B cell (primary cell): ENCODE results near the gene SHB. TPM values are rescaled to one million over a fixed set of nuclear protein-coding genes. Genes with fewer than 3 reads are reported as not detected.

Experiments
- ATAC-seq: fragments of 200-7000 bp; cut with Tn5 transposase; one replicate; pipeline ENCODE4 v1.10.0; 2021; ENCODE audit warnings: low read depth, mild to moderate bottlenecking, moderate number of reproducible peaks, moderate library complexity
- CTCF ChIA-PET: fragments of 350-600 bp; sonication (Branson Sonifier 250); formaldehyde crosslinking; loops from one replicate; lab custom pipeline; 2021; ENCODE audit warnings: antibody characterized with exemption, inconsistent platforms; lab: Charles Lee
- POLR2A ChIA-PET: fragments of 350-600 bp; sonication (Branson Sonifier 250); formaldehyde crosslinking; loops from one replicate; lab custom pipeline; 2021; ENCODE audit warnings: antibody characterized with exemption; lab: Charles Lee
- DNase-seq: peaks from one replicate; pipeline ENCODE4 v3.0.0; 2013
- H2AFZ ChIP-seq: 2 replicates; pipeline ENCODE4 v1.6.1; 2012; ENCODE audit warnings: mild to moderate bottlenecking, low read depth, low read length; ENCODE audit not compliant: insufficient read depth, poor library complexity, severe bottlenecking
- H3K27ac ChIP-seq, 2 donors: 1 replicate in 1 of 2; 2 replicates in 1 of 2; pipeline ENCODE4 v1.5.1; 2012 to 2013; ENCODE audit warnings: low read length in 2 of 2, mild to moderate bottlenecking in 2 of 2, moderate library complexity in 1 of 2
- H3K27me3 ChIP-seq, 4 experiments: fragments of 200-600 bp in 1 of 4; sonication (generic) in 1 of 4; replicated peaks in 1 of 4; 1 replicate in 2 of 4; 2 replicates in 2 of 4; pipeline versions ENCODE4 v1.6.1 to v1.7.0; 2013 to 2016; ENCODE audit warnings: low read length in 3 of 4, mild to moderate bottlenecking in 2 of 4, mixed read lengths in 1 of 4, moderate library complexity in 1 of 4; ENCODE audit not compliant: insufficient read depth in 4 of 4, control insufficient read depth in 3 of 4; ENCODE audit errors: control extremely low read depth in 1 of 4
- H3K36me3 ChIP-seq, 2 experiments: replicated peaks in 1 of 2; 1 replicate in 1 of 2; 2 replicates in 1 of 2; pipeline versions ENCODE4 v1.6.1 to v1.7.1; 2013; ENCODE audit warnings: low read length in 1 of 2; ENCODE audit not compliant: insufficient read depth in 2 of 2, control insufficient read depth in 1 of 2; ENCODE audit errors: control extremely low read depth in 1 of 2, extremely low read depth in 1 of 2
- H3K4me1 ChIP-seq, 2 donors: fragments of 200-600 bp in 1 of 2; sonication (generic) in 1 of 2; 1 replicate in 1 of 2; 2 replicates in 1 of 2; pipeline versions ENCODE4 v1.5.1 to v1.6.1; 2013 to 2017; ENCODE audit warnings: low read length in 2 of 2; ENCODE audit not compliant: control insufficient read depth in 2 of 2, insufficient read depth in 2 of 2
- H3K4me2 ChIP-seq: replicated peaks from 2 replicates; pipeline ENCODE3; 2012; ENCODE audit warnings: mild to moderate bottlenecking, low read depth, low read length; ENCODE audit not compliant: poor library complexity, severe bottlenecking
- H3K4me3 ChIP-seq, 5 experiments: fragments of 200-600 bp in 1 of 5; sonication (generic) in 1 of 5; 1 replicate in 3 of 5; 2 replicates in 2 of 5; pipeline versions ENCODE4 v1.5.1 to v1.7.0; 2011 to 2016; ENCODE audit warnings: low read length in 4 of 5, mild to moderate bottlenecking in 4 of 5, low read depth in 2 of 5, control low read depth in 1 of 5, moderate library complexity in 1 of 5; ENCODE audit not compliant: insufficient read depth in 1 of 5; ENCODE audit errors: control extremely low read depth in 1 of 5, extremely low read depth in 1 of 5
- H3K79me2 ChIP-seq: fragments of 200-600 bp; sonication (generic); one replicate; pipeline ENCODE4 v1.6.0; 2016; ENCODE audit warnings: low read length; ENCODE audit not compliant: control insufficient read depth, insufficient read depth
- H3K9ac ChIP-seq: fragments of 200-600 bp; sonication (generic); 2 replicates; pipeline ENCODE4 v1.6.1; 2017; ENCODE audit warnings: mild to moderate bottlenecking, low read length, moderate library complexity
- H3K9me3 ChIP-seq, 3 donors: one replicate each; pipeline versions ENCODE4 v1.6.1 to v1.7.1; 2013; ENCODE audit warnings: low read length in 2 of 3; ENCODE audit not compliant: control insufficient read depth in 2 of 3, insufficient read depth in 1 of 3; ENCODE audit errors: control extremely low read depth in 1 of 3
- H4K20me1 ChIP-seq: 2 replicates; pipeline ENCODE4 v1.6.0; 2012; ENCODE audit warnings: mild to moderate bottlenecking, low read length; ENCODE audit not compliant: insufficient read depth, control insufficient read depth, poor library complexity, severe bottlenecking
- H3K27ac Mint-ChIP-seq: one replicate; pipeline ENCODE4 v1.8.0; 2021; ENCODE audit warnings: mixed read lengths
- H3K27me3 Mint-ChIP-seq: one replicate; pipeline ENCODE4 v1.8.0; 2021; ENCODE audit warnings: mixed read lengths
- H3K4me1 Mint-ChIP-seq: one replicate; pipeline ENCODE4 v1.8.0; 2021; ENCODE audit warnings: mixed read lengths
- H3K4me3 Mint-ChIP-seq: one replicate; pipeline ENCODE4 v1.8.0; 2021; ENCODE audit warnings: mixed read lengths
- H3K9me3 Mint-ChIP-seq: one replicate; pipeline ENCODE4 v1.8.0; 2022; ENCODE audit warnings: mixed read lengths; ENCODE audit not compliant: insufficient read depth
- CTCF ChIP-seq: fragments of 200-600 bp; IDR thresholded peaks from one replicate; pipeline ENCODE4 v1.8.0; 2022; ENCODE audit warnings: antibody characterized with exemption, mild to moderate bottlenecking
- EZH2 ChIP-seq: IDR thresholded peaks from 2 replicates; pipeline ENCODE4 v1.6.1; 2012; ENCODE audit warnings: borderline replicate concordance, low read depth, mild to moderate bottlenecking, moderate library complexity, low read length; ENCODE audit not compliant: insufficient read depth, poor library complexity, severe bottlenecking
- WGBS: methylation state at CpG from one replicate; pipeline ENCODE4 v1.1.5; 2013; ENCODE audit warnings: missing lambda C conversion rate; ENCODE audit not compliant: insufficient coverage; 5-methylcytosine and 5-hydroxymethylcytosine counted together
- intact Hi-C: fragments of 100-400 bp; cut with micrococcal nuclease; formaldehyde crosslinking; loops from one replicate; pipeline ENCODE4 v1.10.0; 2022
- polyA plus RNA-seq: library from polyadenylated mRNA; depleted of rRNA; stranded (reverse); fragments of >200 nt; gene quantifications from 2 replicates; pipeline ENCODE4 v1.2.3, GENCODE V29; 2012
- total RNA-seq, 2 donors: library from RNA; stranded (reverse); fragments of 120-200 nt in 1 of 2; gene quantifications; 1 replicate in 1 of 2; 2 replicates in 1 of 2; pipeline versions ENCODE4 v1.2.3 to v1.2.4, GENCODE V29; 2013 to 2022

The SHB gene
- total and polyA plus RNA-seq, 2 donors (not counting 1 experiment from before 2014, with no cell fraction given): 0.06 to 1.9 TPM

GRCh38 chr9:38081356-38082108 lies 12.5 kb upstream of the SHB start:
- Mint-ChIP-seq H3K4me3 (no peak overlapping the region), H3K4me1 (no peaks in the 10 kb centered on the region), H3K27ac (no peak overlapping the region), H3K9me3 (no peaks in the 10 kb centered on the region), H3K27me3 (peaks cover 39% of the 10 kb centered on the region)
- Histone ChIP-seq H3K4me3 (no peak overlapping the region), H2AFZ (no peak overlapping the region), H3K4me1 (no peaks in the 10 kb centered on the region), H3K36me3 (no peaks in the 10 kb centered on the region), H3K9ac (no peak overlapping the region), H3K9me3 (peaks cover 0 to 2% (median 0%) of the 10 kb centered on the region in 3 donors), H3K79me2 (no peaks in the 10 kb centered on the region), H4K20me1 (no peaks in the 10 kb centered on the region), H3K27ac (no peak overlapping the region), H3K4me2 (no peak overlapping the region), H3K27me3 (peaks cover 0 to 14% (median 0%) of the 10 kb centered on the region in 4 experiments)
- WGBS: 88% methylated on average over 7 of the region's 8 CpGs
- DNase-seq: no peak
- intact Hi-C loops: no loop called here
- TF ChIP-seq EZH2 (no peak), CTCF (no peak)
- ChIA-PET POLR2A (no interaction called here), CTCF (no interaction called here)
- no peak for ATAC-seq

GRCh38 chr9:38079461-38080031 lies 10.5 kb upstream of the SHB start:
- no peaks in the 10 kb centered on the region for H3K4me1 Mint-ChIP-seq
- Histone ChIP-seq H3K79me2 (no peaks in the 10 kb centered on the region), H3K36me3 (no peaks in the 10 kb centered on the region), H3K4me3 (no peak overlapping the region), H3K9me3 (peaks cover 0 to 3% (median 0%) of the 10 kb centered on the region in 3 donors), H3K9ac (no peak overlapping the region), H3K27me3 (peaks cover 0 to 14% (median 0%) of the 10 kb centered on the region in 4 experiments), H2AFZ (no peak overlapping the region), H3K4me2 (no peak overlapping the region), H4K20me1 (no peaks in the 10 kb centered on the region), H3K27ac (no peak overlapping the region), H3K4me1 (no peaks in the 10 kb centered on the region)
- ATAC-seq: no peak
- ChIA-PET POLR2A (no interaction called here), CTCF (interaction anchor here (1.4 to 1.8 kb wide), 2 partner anchors 8 kb away, joined by 4 to 5 read pairs; no protein-coding TSS in a partner anchor)
- H3K4me3 Mint-ChIP-seq: no peak overlapping the region
- no peak for DNase-seq
- intact Hi-C loops: no loop called here
- H3K27me3 Mint-ChIP-seq: peaks cover 35% of the 10 kb centered on the region
- H3K27ac Mint-ChIP-seq: no peak overlapping the region
- no peaks in the 10 kb centered on the region for H3K9me3 Mint-ChIP-seq
- WGBS: 91% methylated on average over 8 of the region's 11 CpGs
- TF ChIP-seq CTCF (no peak), EZH2 (no peak)
